Esophagus squamous epithelium (tissue), 4 donors: ENCODE measurements around the gene CPED1.

Experiments used
- POLR2A ChIP-seq, 4 donors: fragments of 450-650 bp; IDR thresholded peaks; one replicate each; pipeline ENCODE4 v1.6.1; 2017; ENCODE audit warnings: antibody characterized with exemption in 4 of 4, mild to moderate bottlenecking in 4 of 4, moderate library complexity in 3 of 4
- TF ChIP-seq, protein P1 (sequence below), 6 experiments: fragments of 450-650 bp in 4 of 6; fragments of 200-600 bp in 2 of 6; sonication (generic) in 2 of 6; IDR thresholded peaks; one replicate each; pipeline ENCODE4 v1.5.1; 2016 to 2019; ENCODE audit warnings: antibody characterized with exemption in 6 of 6, mild to moderate bottlenecking in 4 of 6, moderate library complexity in 4 of 6

DNA sequence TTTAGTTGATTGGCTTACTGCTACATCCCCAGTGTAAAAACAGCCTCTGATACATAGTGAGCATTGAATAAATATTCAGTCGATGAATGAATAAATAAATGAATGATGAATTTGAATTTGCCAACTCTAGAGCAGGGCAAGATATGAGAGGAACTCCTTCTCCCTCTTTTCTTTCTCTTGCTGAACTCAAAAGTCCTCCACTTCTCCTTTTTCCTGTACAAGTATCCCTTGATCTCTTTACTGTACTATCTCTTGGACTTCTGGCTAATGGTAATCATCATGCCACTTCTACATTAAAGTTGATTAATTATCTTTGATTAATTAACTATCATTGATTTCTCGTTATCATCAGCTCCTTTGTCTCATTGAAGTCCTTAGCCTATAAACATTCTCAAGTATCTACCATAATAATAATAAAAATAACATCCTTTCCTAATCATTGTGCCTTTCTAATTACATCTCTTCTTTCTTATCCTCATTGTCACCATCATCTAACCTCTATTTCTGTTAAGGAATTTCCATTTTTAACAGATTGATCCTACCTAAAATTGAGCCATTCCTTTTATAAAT is 10.6 kb downstream of the CPED1 start:
- TF ChIP-seq, protein P1, sequence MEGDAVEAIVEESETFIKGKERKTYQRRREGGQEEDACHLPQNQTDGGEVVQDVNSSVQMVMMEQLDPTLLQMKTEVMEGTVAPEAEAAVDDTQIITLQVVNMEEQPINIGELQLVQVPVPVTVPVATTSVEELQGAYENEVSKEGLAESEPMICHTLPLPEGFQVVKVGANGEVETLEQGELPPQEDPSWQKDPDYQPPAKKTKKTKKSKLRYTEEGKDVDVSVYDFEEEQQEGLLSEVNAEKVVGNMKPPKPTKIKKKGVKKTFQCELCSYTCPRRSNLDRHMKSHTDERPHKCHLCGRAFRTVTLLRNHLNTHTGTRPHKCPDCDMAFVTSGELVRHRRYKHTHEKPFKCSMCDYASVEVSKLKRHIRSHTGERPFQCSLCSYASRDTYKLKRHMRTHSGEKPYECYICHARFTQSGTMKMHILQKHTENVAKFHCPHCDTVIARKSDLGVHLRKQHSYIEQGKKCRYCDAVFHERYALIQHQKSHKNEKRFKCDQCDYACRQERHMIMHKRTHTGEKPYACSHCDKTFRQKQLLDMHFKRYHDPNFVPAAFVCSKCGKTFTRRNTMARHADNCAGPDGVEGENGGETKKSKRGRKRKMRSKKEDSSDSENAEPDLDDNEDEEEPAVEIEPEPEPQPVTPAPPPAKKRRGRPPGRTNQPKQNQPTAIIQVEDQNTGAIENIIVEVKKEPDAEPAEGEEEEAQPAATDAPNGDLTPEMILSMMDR (IDR thresholded peaks at IDR 0.05): no peak
- TF ChIP-seq POLR2A (IDR thresholded peaks at IDR 0.05): no peak
